ENCODE data around the gene ATP8A2.

The ATP8A2 gene

GRCh38 chr13:25675060-25675459, 303.3 kb downstream of the ATP8A2 start:
- no peaks in the 10 kb centered on the region for H3K27me3 Mint-ChIP-seq
- H3K9me3 Mint-ChIP-seq: no peaks in the 10 kb centered on the region
- CTCF ChIA-PET: interaction anchor here (0.6 kb wide), 1 partner anchor 460 kb away, joined by 4 read pairs; no protein-coding TSS in a partner anchor
- H3K27ac Mint-ChIP-seq: no peak overlapping the region
- no peak for DNase-seq
- no peak overlapping the region for H3K4me3 Mint-ChIP-seq
- no peaks in the 10 kb centered on the region for H3K4me1 Mint-ChIP-seq
- no peaks in the 10 kb centered on the region for H3K36me3 Mint-ChIP-seq

- Mint-ChIP-seq H3K9me3 (no peaks in the 10 kb centered on the region), H3K27me3 (peaks cover 3% of the 10 kb centered on the region), H3K4me3 (no peak overlapping the region), H3K36me3 (no peaks in the 10 kb centered on the region), H3K27ac (no peak overlapping the region), H3K4me1 (no peaks in the 10 kb centered on the region)
- DNase-seq: no peak
- CTCF ChIA-PET: no interaction called here
Measured at GRCh38 chr13:25677956-25678355, 306.2 kb downstream of the ATP8A2 start.

- H3K27ac Mint-ChIP-seq: no peak overlapping the region
- no peak overlapping the region for H3K4me3 Mint-ChIP-seq
- no peak for DNase-seq
- CTCF ChIA-PET: no interaction called here
- no peaks in the 10 kb centered on the region for H3K4me1 Mint-ChIP-seq
- H3K36me3 Mint-ChIP-seq: no peaks in the 10 kb centered on the region
- H3K9me3 Mint-ChIP-seq: no peaks in the 10 kb centered on the region
- peaks cover 3% of the 10 kb centered on the region for H3K27me3 Mint-ChIP-seq
Measured at GRCh38 chr13:25678398-25678797, 306.6 kb downstream of the ATP8A2 start.

GRCh38 chr13:25679159-25679558, 307.4 kb downstream of the ATP8A2 start:
- Mint-ChIP-seq H3K4me1 (no peaks in the 10 kb centered on the region), H3K27me3 (peaks cover 3% of the 10 kb centered on the region), H3K9me3 (no peaks in the 10 kb centered on the region), H3K36me3 (no peaks in the 10 kb centered on the region), H3K4me3 (no peak overlapping the region), H3K27ac (no peak overlapping the region)
- CTCF ChIA-PET: no interaction called here
- DNase-seq: no peak

- Mint-ChIP-seq H3K4me1 (no peaks in the 10 kb centered on the region), H3K36me3 (no peaks in the 10 kb centered on the region), H3K27ac (no peak overlapping the region), H3K27me3 (peaks cover 3% of the 10 kb centered on the region), H3K4me3 (no peak overlapping the region), H3K9me3 (no peaks in the 10 kb centered on the region)
- CTCF ChIA-PET: no interaction called here
- DNase-seq: no peak
Measured at GRCh38 chr13:25679936-25680335, 308.2 kb downstream of the ATP8A2 start.

- DNase-seq: no peak
- no peak overlapping the region for H3K27ac Mint-ChIP-seq
- H3K27me3 Mint-ChIP-seq: peaks cover 3% of the 10 kb centered on the region
- no peaks in the 10 kb centered on the region for H3K9me3 Mint-ChIP-seq
- H3K4me1 Mint-ChIP-seq: no peaks in the 10 kb centered on the region
- H3K36me3 Mint-ChIP-seq: no peaks in the 10 kb centered on the region
- no peak overlapping the region for H3K4me3 Mint-ChIP-seq
- CTCF ChIA-PET: no interaction called here
Measured at GRCh38 chr13:25682276-25682675, 310.5 kb downstream of the ATP8A2 start.

- H3K4me1 Mint-ChIP-seq: no peaks in the 10 kb centered on the region
- H3K4me3 Mint-ChIP-seq: no peak overlapping the region
- CTCF ChIA-PET: no interaction called here
- H3K36me3 Mint-ChIP-seq: no peaks in the 10 kb centered on the region
- H3K9me3 Mint-ChIP-seq: no peaks in the 10 kb centered on the region
- H3K27me3 Mint-ChIP-seq: peaks cover 3% of the 10 kb centered on the region
- H3K27ac Mint-ChIP-seq: no peak overlapping the region
- DNase-seq: no peak
Measured at GRCh38 chr13:25683056-25683455, 311.3 kb downstream of the ATP8A2 start.

GRCh38 chr13:25683662-25684370, 312.0 kb downstream of the ATP8A2 start:
- Mint-ChIP-seq H3K4me1 (no peaks in the 10 kb centered on the region), H3K27ac (no peak overlapping the region), H3K36me3 (no peaks in the 10 kb centered on the region), H3K4me3 (no peak overlapping the region), H3K9me3 (no peaks in the 10 kb centered on the region), H3K27me3 (peaks cover 3% of the 10 kb centered on the region)
- CTCF ChIA-PET: no interaction called here
- DNase-seq: no peak

GRCh38 chr13:25684491-25684890, 312.7 kb downstream of the ATP8A2 start:
- CTCF ChIA-PET: no interaction called here
- Mint-ChIP-seq H3K27me3 (peaks cover 3% of the 10 kb centered on the region), H3K4me3 (no peak overlapping the region), H3K4me1 (no peaks in the 10 kb centered on the region), H3K27ac (no peak overlapping the region), H3K9me3 (no peaks in the 10 kb centered on the region), H3K36me3 (no peaks in the 10 kb centered on the region)
- DNase-seq: no peak

GRCh38 chr13:25686831-25687470, 315.2 kb downstream of the ATP8A2 start:
- H3K27me3 Mint-ChIP-seq: peaks cover 2% of the 10 kb centered on the region
- H3K36me3 Mint-ChIP-seq: no peaks in the 10 kb centered on the region
- no peak overlapping the region for H3K4me3 Mint-ChIP-seq
- no peaks in the 10 kb centered on the region for H3K4me1 Mint-ChIP-seq
- CTCF ChIA-PET: interaction anchor here (1.0 kb wide), 1 partner anchor 20 kb away, joined by 3 read pairs; no protein-coding TSS in a partner anchor
- DNase-seq: no peak
- no peak overlapping the region for H3K27ac Mint-ChIP-seq
- H3K9me3 Mint-ChIP-seq: no peaks in the 10 kb centered on the region

GRCh38 chr13:25687471-25688225, 315.9 kb downstream of the ATP8A2 start:
- CTCF ChIA-PET: interaction anchor here (1.0 kb wide), 1 partner anchor 20 kb away, joined by 3 read pairs; no protein-coding TSS in a partner anchor
- Mint-ChIP-seq H3K4me3 (no peak overlapping the region), H3K36me3 (no peaks in the 10 kb centered on the region), H3K9me3 (no peaks in the 10 kb centered on the region), H3K27ac (no peak overlapping the region), H3K27me3 (peaks cover 8% of the 10 kb centered on the region), H3K4me1 (no peaks in the 10 kb centered on the region)
- no peak for DNase-seq

- no peaks in the 10 kb centered on the region for H3K4me1 Mint-ChIP-seq
- CTCF ChIA-PET: no interaction called here
- H3K36me3 Mint-ChIP-seq: no peaks in the 10 kb centered on the region
- H3K27ac Mint-ChIP-seq: no peak overlapping the region
- DNase-seq: no peak
- H3K9me3 Mint-ChIP-seq: no peaks in the 10 kb centered on the region
- no peak overlapping the region for H3K4me3 Mint-ChIP-seq
- H3K27me3 Mint-ChIP-seq: peaks cover 8% of the 10 kb centered on the region
Measured at GRCh38 chr13:25688536-25688935, 316.8 kb downstream of the ATP8A2 start.

- Mint-ChIP-seq H3K27ac (no peak overlapping the region), H3K4me3 (no peak overlapping the region), H3K4me1 (no peaks in the 10 kb centered on the region), H3K9me3 (no peaks in the 10 kb centered on the region), H3K36me3 (no peaks in the 10 kb centered on the region), H3K27me3 (peaks cover 8% of the 10 kb centered on the region)
- CTCF ChIA-PET: no interaction called here
- no peak for DNase-seq
Measured at GRCh38 chr13:25689539-25689938, 317.8 kb downstream of the ATP8A2 start.

- Mint-ChIP-seq H3K27ac (no peak overlapping the region), H3K9me3 (no peaks in the 10 kb centered on the region), H3K4me3 (no peak overlapping the region), H3K36me3 (no peaks in the 10 kb centered on the region), H3K4me1 (no peaks in the 10 kb centered on the region), H3K27me3 (peaks cover 8% of the 10 kb centered on the region)
- DNase-seq: no peak
- CTCF ChIA-PET: no interaction called here
Measured at GRCh38 chr13:25690582-25690981, 318.8 kb downstream of the ATP8A2 start.

GRCh38 chr13:25691654-25692053, 319.9 kb downstream of the ATP8A2 start:
- H3K9me3 Mint-ChIP-seq: no peaks in the 10 kb centered on the region
- no peaks in the 10 kb centered on the region for H3K36me3 Mint-ChIP-seq
- CTCF ChIA-PET: no interaction called here

More at GRCh38 chr13:25691654-25692053, 319.9 kb downstream of the ATP8A2 start:
- Mint-ChIP-seq H3K27ac (no peak overlapping the region), H3K27me3 (peaks cover 8% of the 10 kb centered on the region), H3K4me1 (no peaks in the 10 kb centered on the region), H3K4me3 (no peak overlapping the region)
- no peak for DNase-seq

All from activated naive CD4-positive, alpha-beta T cell treated with anti-CD3 and anti-CD28 coated beads, Interleukin-2, amount 10 ng/mL, durations not matched to agents 7 days and 5 days (primary cell).